GM12878 (cell line): Measurements from ENCODE around the gene RNF166. TPM values are rescaled to one million over a fixed set of nuclear protein-coding genes. Genes with fewer than 3 reads are reported as not detected.

Source experiments
- ATAC-seq: fragments of 200-7000 bp; cut with Tn5 transposase; 3 replicates; pipeline ENCODE4 v1.9.1; 2020; ENCODE audit warnings: mild to moderate bottlenecking, moderate library complexity
- BruUV-seq: library from RNA; stranded (reverse); fragments of 400-500 nt; replicated peaks from 2 replicates; lab custom pipeline; 2021; lab: Mats Ljungman, UMichigan
- CTCF ChIA-PET: fragments of 300-600 bp; sonication (Branson Sonifier 250); formaldehyde crosslinking; extraction: SDS; loops from one replicate; lab custom pipeline; 2021; ENCODE audit warnings: inconsistent platforms; lab: Yijun Ruan, JAX
- POLR2A ChIA-PET: fragments of 350-600 bp; formaldehyde crosslinking; extraction: SDS; loops from one replicate; lab custom pipeline; 2021; ENCODE audit warnings: inconsistent platforms; lab: Charles Lee
- RAD21 ChIA-PET: fragments of 300-600 bp; sonication (Branson Sonifier 250); formaldehyde crosslinking; loops from one replicate; lab custom pipeline; 2023; ENCODE audit warnings: antibody characterized with exemption; ENCODE audit not compliant: unreplicated experiment; lab: Charles Lee
- SMC1A ChIA-PET: fragments of 300-600 bp; sonication (Branson Sonifier 250); formaldehyde crosslinking; loops from one replicate; lab custom pipeline; 2023; ENCODE audit not compliant: unreplicated experiment, uncharacterized antibody; lab: Charles Lee
- DNase-seq: peaks from one replicate; pipeline ENCODE4 v3.0.0-alpha.2; 2011; ENCODE audit warnings: low read depth, low spot score
- FAIRE-seq: peaks from 3 replicates; lab custom pipeline; 2011; peaks lifted over from hg19 to GRCh38; lab: Jason Lieb, UNC
- H2AFZ ChIP-seq: 2 replicates; pipeline ENCODE4 v1.6.0; 2011; ENCODE audit warnings: low read depth, low read length, control low read depth; ENCODE audit not compliant: control insufficient read depth
- H3K27ac ChIP-seq: 2 replicates; pipeline ENCODE4 v1.5.1; 2011; ENCODE audit warnings: control low read depth; ENCODE audit not compliant: control insufficient read depth, insufficient read depth
- H3K27me3 ChIP-seq, 2 experiments: replicated peaks in 1 of 2; 2 replicates each; pipeline versions ENCODE4 v1.6.0 to v1.6.1; 2011; ENCODE audit warnings: low read length in 1 of 2; ENCODE audit not compliant: control insufficient read depth in 2 of 2, insufficient read depth in 2 of 2
- H3K36me3 ChIP-seq, 2 experiments: 2 replicates each; pipeline ENCODE4 v1.5.1; 2011; ENCODE audit warnings: low read length in 1 of 2; ENCODE audit not compliant: control insufficient read depth in 2 of 2, insufficient read depth in 2 of 2
- H3K4me1 ChIP-seq: 2 replicates; pipeline ENCODE4 v1.6.1; 2011; ENCODE audit warnings: mild to moderate bottlenecking, low read length, moderate library complexity, mixed read lengths; ENCODE audit not compliant: control insufficient read depth, insufficient read depth
- H3K4me2 ChIP-seq: 2 replicates; pipeline ENCODE4 v1.6.0; 2011; ENCODE audit warnings: control low read depth; ENCODE audit not compliant: control insufficient read depth, insufficient read depth
- H3K4me3 ChIP-seq: fragments of 200-600 bp; sonication (generic); 2 replicates; pipeline ENCODE4 v1.5.1; 2016
- H3K79me2 ChIP-seq: 2 replicates; pipeline ENCODE4 v1.6.0; 2011; ENCODE audit warnings: low read length; ENCODE audit not compliant: control insufficient read depth, insufficient read depth
- H3K9ac ChIP-seq: 2 replicates; pipeline ENCODE4 v1.8.0; 2011; ENCODE audit warnings: low read length, control low read depth, mixed read lengths; ENCODE audit not compliant: control insufficient read depth, insufficient read depth
- H3K9me3 ChIP-seq: replicated peaks from 3 replicates; pipeline ENCODE4 v1.5.1; 2011; ENCODE audit warnings: mild to moderate bottlenecking, low read length; ENCODE audit not compliant: control insufficient read depth, insufficient read depth
- H4K20me1 ChIP-seq: 2 replicates; pipeline ENCODE4 v1.6.0; 2011; ENCODE audit not compliant: control insufficient read depth, insufficient read depth
- BRCA1 ChIP-seq: IDR thresholded peaks from 2 replicates; pipeline ENCODE4 v1.6.1; 2011; ENCODE audit warnings: low read depth, low read length, improper control_type of control experiment
- CEBPZ ChIP-seq: fragments of 150-350 bp; IDR thresholded peaks from 2 replicates; pipeline ENCODE4 v1.6.1; 2016; ENCODE audit warnings: low read depth, low read length
- GATAD2B ChIP-seq: fragments of 450-650 bp; conservative IDR thresholded peaks from 2 replicates; pipeline ENCODE4 v1.6.1; 2017; ENCODE audit warnings: low read depth, mild to moderate bottlenecking, moderate library complexity
- KAT2A ChIP-seq: conservative IDR thresholded peaks from 2 replicates; pipeline ENCODE4 v1.6.1; 2011; ENCODE audit warnings: low read depth, low read length; ENCODE audit not compliant: control insufficient read depth
- MTA3 ChIP-seq: IDR thresholded peaks from 2 replicates; pipeline ENCODE4 v1.6.1; 2012; ENCODE audit warnings: low read length, inconsistent platforms, borderline replicate concordance
- MXI1 ChIP-seq: fragments of 150-350 bp; IDR thresholded peaks from 2 replicates; pipeline ENCODE4 v1.6.1; 2011; ENCODE audit warnings: low read depth, mild to moderate bottlenecking, inconsistent platforms, low read length, improper control_type of control experiment
- POLR2A ChIP-seq: IDR thresholded peaks from 2 replicates; pipeline ENCODE4 v1.6.1; 2011; ENCODE audit warnings: low read depth, mild to moderate bottlenecking, low read length
- RELA ChIP-seq: fragments of 450-650 bp; IDR thresholded peaks from 2 replicates; pipeline ENCODE4 v1.8.0; 2014; ENCODE audit warnings: borderline replicate concordance; ENCODE audit not compliant: partially characterized antibody
- RELB ChIP-seq: fragments of 450-650 bp; IDR thresholded peaks from 2 replicates; pipeline ENCODE4 v1.6.1; 2017; ENCODE audit warnings: low read depth, mild to moderate bottlenecking, moderate library complexity
- TAF1 ChIP-seq: IDR thresholded peaks from 2 replicates; pipeline ENCODE4 v1.6.1; 2011; ENCODE audit warnings: mild to moderate bottlenecking, low read depth, low read length, borderline replicate concordance
- ZNF687 ChIP-seq: fragments of 450-650 bp; IDR thresholded peaks from 2 replicates; pipeline ENCODE4 v1.6.1; 2017; ENCODE audit warnings: mild to moderate bottlenecking, moderate library complexity
- WGBS: methylation state at CpG from one replicate; pipeline ENCODE4 v1.1.6; 2016; ENCODE audit warnings: low lambda C conversion rate; ENCODE audit not compliant: insufficient replicate concordance, insufficient coverage; ENCODE audit errors: missing lambda C conversion rate; 5-methylcytosine and 5-hydroxymethylcytosine counted together
- in situ Hi-C: fragments of 300-500 bp; cut with MboI; formaldehyde crosslinking; loops from 9 replicates; pipeline ENCODE4 v1.14.3; 2018; ENCODE audit warnings: mixed read lengths
- intact Hi-C: fragments of 100-400 bp; cut with micrococcal nuclease; formaldehyde crosslinking; loops from one replicate; pipeline ENCODE4 v1.14.2; 2022; ENCODE audit not compliant: unreplicated experiment
- polyA plus RNA-seq, 11 experiments: library from polyadenylated mRNA; depleted of rRNA in 4 of 11; unstranded in 6 of 11; stranded (reverse) in 5 of 11; fragments of >200 nt; fragmentation: Nextera tagmentation in 4 of 11; fragmentation: Illumina TruSeq in 1 of 11; extraction: Ambion mirVana in 4 of 11; extraction: Trizol in 1 of 11; gene quantifications; 1 replicate in 1 of 11; 2 replicates in 10 of 11; pipeline versions ENCODE4 v1.2.1 to v1.2.3, GENCODE V29; 2011 to 2016; ENCODE audit warnings: inconsistent platforms in 2 of 11, missing spikeins in 2 of 11, low read depth in 1 of 11
- total RNA-seq, 4 experiments: library from RNA; depleted of rRNA in 3 of 4; stranded (reverse); fragments of >200 nt in 3 of 4; fragmentation: Illumina TruSeq in 1 of 4; extraction: Trizol in 1 of 4; gene quantifications; 2 replicates each; pipeline versions ENCODE4 v1.2.1 to v1.2.3, GENCODE V29; 2013 to 2021

Gene RNF166
- total and polyA plus RNA-seq, 10 of the 15 experiments (the other 5 are each of a cell fraction or from before 2014, with no cell fraction given) = 0.48 to 32.8 (median 12.1) TPM

- TF ChIP-seq ZNF687 (no peak), POLR2A (no peak), KAT2A (no peak), MTA3 (no peak)
- TF ChIP-seq, all 136 proteins: peak for 0
These were observed 47.4 kb upstream of the RNF166 start (continued) for GRCh38 chr16:88753602-88754001.

- no peak for TF ChIP-seq RELA
- TF ChIP-seq BRCA1 = no peak
- no peak for TF ChIP-seq MXI1
- no peak for TF ChIP-seq TAF1
- TF ChIP-seq CEBPZ = no peak
- TF ChIP-seq RELB = no peak
- no peak for TF ChIP-seq GATAD2B
- no peak for FAIRE-seq
- in situ Hi-C loops = no loop called here
- H3K4me3 ChIP-seq = no peak overlapping the region
- no peaks in the 10 kb centered on the region for H3K4me1 ChIP-seq
- no peak overlapping the region for H3K4me2 ChIP-seq
- H3K27me3 ChIP-seq = no peaks in the 10 kb centered on the region
- no peak for DNase-seq
- peaks cover 3% of the 10 kb centered on the region for H4K20me1 ChIP-seq
- H3K36me3 ChIP-seq = peaks cover 0 to 9% of the 10 kb centered on the region in 2 experiments; a peak in 2 of 4 replicates
- ATAC-seq = no peak
- peaks cover 3% of the 10 kb centered on the region for H3K79me2 ChIP-seq
- ChIA-PET RAD21 (no interaction called here), POLR2A (no interaction called here), SMC1A (no interaction called here), CTCF (interaction anchor here (1.0 to 1.6 kb wide), 2 partner anchors 16 to 335 kb away, joined by 4 to 5 read pairs; no protein-coding TSS in a partner anchor)
- H2AFZ ChIP-seq = no peak overlapping the region
- WGBS = 84% methylated on average over 5 of the region's 13 CpGs
- no peaks in the 10 kb centered on the region for H3K9me3 ChIP-seq
- intact Hi-C loops = no loop called here
- no peak overlapping the region for H3K9ac ChIP-seq
- no peak overlapping the region for H3K27ac ChIP-seq
- BruUV-seq = no TSS peak
These were observed 47.0 kb upstream of the RNF166 start for GRCh38 chr16:88753191-88753590.
